ENCODE measurements around the gene MAST1.

- no peak for TF ChIP-seq CTCF (conservative IDR thresholded peaks at IDR 0.05; ENCODE audit: low read depth in 2 of 2)
- TF ChIP-seq CREB1 (CRISPR knock-in tag; IDR thresholded peaks at IDR 0.05; ENCODE audit: low read depth): no peak
- no peak for TF ChIP-seq ETS1 (IDR thresholded peaks at IDR 0.05)
Observed at GRCh38 chr19:12859546-12859945, 21.2 kb downstream of the MAST1 start.

Data from GM23338 (cell line).